WTC11 (cell line): Measurements from ENCODE around the gene CD82. TPM values are rescaled to one million over a fixed set of nuclear protein-coding genes. Genes with fewer than 3 reads are reported as not detected.

Experiments used
- ATAC-seq: fragments of 200-7000 bp; cut with Tn5 transposase; 2 replicates; pipeline ENCODE4 v1.10.0; 2021; ENCODE audit warnings: mild to moderate bottlenecking, moderate library complexity
- CTCF ChIA-PET: fragments of 300-600 bp; sonication (Branson Sonifier 250); formaldehyde crosslinking; loops from one replicate; lab custom pipeline; 2021; ENCODE audit warnings: antibody characterized with exemption; lab: Charles Lee
- POLR2A ChIA-PET: fragments of 350-600 bp; sonication (Branson Sonifier 250); formaldehyde crosslinking; loops from one replicate; lab custom pipeline; 2021; ENCODE audit warnings: antibody characterized with exemption; lab: Charles Lee
- DNase-seq: peaks from one replicate; pipeline ENCODE4 v3.0.0; 2021; ENCODE audit warnings: low spot score
- H3K27ac Mint-ChIP-seq: 2 replicates; pipeline ENCODE4 v1.8.0; 2021; ENCODE audit warnings: mixed read lengths
- H3K27me3 Mint-ChIP-seq: 2 replicates; pipeline ENCODE4 v1.8.0; 2021; ENCODE audit warnings: low read depth, mild to moderate bottlenecking, moderate library complexity, mixed read lengths
- H3K36me3 Mint-ChIP-seq: 2 replicates; pipeline ENCODE4 v1.8.0; 2021; ENCODE audit warnings: mixed read lengths
- H3K4me1 Mint-ChIP-seq: 2 replicates; pipeline ENCODE4 v1.8.0; 2022; ENCODE audit warnings: mixed read lengths
- H3K4me3 Mint-ChIP-seq: 2 replicates; pipeline ENCODE4 v1.8.0; 2021; ENCODE audit warnings: mild to moderate bottlenecking, moderate library complexity, mixed read lengths
- H3K9me3 Mint-ChIP-seq: 2 replicates; pipeline ENCODE4 v1.8.0; 2021; ENCODE audit warnings: mixed read lengths
- CBFB ChIP-seq: sonication (generic); formaldehyde crosslinking; IDR thresholded peaks from 2 replicates; pipeline ENCODE4 v1.8.1; 2022; ENCODE audit warnings: mild to moderate bottlenecking, low read depth, missing genetic modification reagents
- CREM ChIP-seq: sonication (generic); formaldehyde crosslinking; IDR thresholded peaks from 2 replicates; pipeline ENCODE4 v1.8.1; 2022; ENCODE audit warnings: mild to moderate bottlenecking, missing genetic modification reagents, moderate library complexity
- EMX1 ChIP-seq: fragments of 250-450 bp; sonication (Bioruptor Pico); IDR thresholded peaks from 2 replicates; pipeline ENCODE4 v1.8.0; 2021; ENCODE audit warnings: mild to moderate bottlenecking
- ESRRA ChIP-seq: sonication (generic); formaldehyde crosslinking; IDR thresholded peaks from 2 replicates; pipeline ENCODE4 v1.8.1; 2022; ENCODE audit warnings: mild to moderate bottlenecking, missing genetic modification reagents, borderline replicate concordance
- GRHL2 ChIP-seq: fragments of 250-450 bp; sonication (Bioruptor Pico); IDR thresholded peaks from 2 replicates; pipeline ENCODE4 v1.8.0; 2022; ENCODE audit warnings: mild to moderate bottlenecking, moderate library complexity; ENCODE audit not compliant: insufficient replicate concordance, severe bottlenecking
- GTF2I ChIP-seq: fragments of 250-450 bp; sonication (Bioruptor Pico); conservative IDR thresholded peaks from 2 replicates; pipeline ENCODE4 v1.4.0; 2021; ENCODE audit warnings: mild to moderate bottlenecking
- MXD4 ChIP-seq: fragments of 250-450 bp; sonication (Bioruptor Pico); IDR thresholded peaks from 2 replicates; pipeline ENCODE4 v1.8.0; 2021; ENCODE audit warnings: mild to moderate bottlenecking, moderate library complexity, borderline replicate concordance
- RELA ChIP-seq: sonication (generic); formaldehyde crosslinking; IDR thresholded peaks from 2 replicates; pipeline ENCODE4 v1.8.1; 2022; ENCODE audit warnings: missing genetic modification reagents, mild to moderate bottlenecking, borderline replicate concordance
- SMAD4 ChIP-seq: sonication (generic); formaldehyde crosslinking; IDR thresholded peaks from 2 replicates; pipeline ENCODE4 v1.8.0; 2022; ENCODE audit warnings: mild to moderate bottlenecking, missing genetic modification reagents
- SOX15 ChIP-seq: fragments of 250-450 bp; sonication (Bioruptor Pico); IDR thresholded peaks from 2 replicates; pipeline ENCODE4 v1.9.0; 2021; ENCODE audit warnings: mild to moderate bottlenecking
- ZNF232 ChIP-seq: sonication (generic); formaldehyde crosslinking; IDR thresholded peaks from 2 replicates; pipeline ENCODE4 v1.8.0; 2022; ENCODE audit warnings: mild to moderate bottlenecking, missing genetic modification reagents
- total RNA-seq: library from RNA; stranded (reverse); gene quantifications from 3 replicates; pipeline ENCODE4 v1.2.3, GENCODE V29; 2021
- TF ChIP-seq, protein P1 (sequence below): sonication (generic); formaldehyde crosslinking; IDR thresholded peaks from 2 replicates; pipeline ENCODE4 v1.8.1; 2022; ENCODE audit warnings: missing genetic modification reagents, borderline replicate concordance
- TF ChIP-seq, protein P2 (sequence below): fragments of 250-450 bp; sonication (Bioruptor Pico); conservative IDR thresholded peaks from 2 replicates; pipeline ENCODE4 v1.9.0; 2021; ENCODE audit warnings: mild to moderate bottlenecking
- TF ChIP-seq, protein P3 (sequence below): sonication (generic); formaldehyde crosslinking; IDR thresholded peaks from 2 replicates; pipeline ENCODE4 v1.8.1; 2023; ENCODE audit warnings: mild to moderate bottlenecking, missing genetic modification reagents
- TF ChIP-seq, protein P4 (sequence below): fragments of 250-450 bp; sonication (Bioruptor Pico); IDR thresholded peaks from 2 replicates; pipeline ENCODE4 v1.8.0; 2021; ENCODE audit warnings: mild to moderate bottlenecking
- TF ChIP-seq, protein P5 (sequence below): sonication (generic); formaldehyde crosslinking; IDR thresholded peaks from 2 replicates; pipeline ENCODE4 v1.8.1; 2023; ENCODE audit warnings: mild to moderate bottlenecking, missing genetic modification reagents, borderline replicate concordance
- TF ChIP-seq, protein P6 (sequence below): fragments of 250-450 bp; sonication (Bioruptor Pico); IDR thresholded peaks from 2 replicates; pipeline ENCODE4 v1.9.0; 2021; ENCODE audit warnings: mild to moderate bottlenecking, borderline replicate concordance

CD82 gene
- total RNA-seq, 1 experiment from 2014 or later, result 15.5 TPM

DNA sequence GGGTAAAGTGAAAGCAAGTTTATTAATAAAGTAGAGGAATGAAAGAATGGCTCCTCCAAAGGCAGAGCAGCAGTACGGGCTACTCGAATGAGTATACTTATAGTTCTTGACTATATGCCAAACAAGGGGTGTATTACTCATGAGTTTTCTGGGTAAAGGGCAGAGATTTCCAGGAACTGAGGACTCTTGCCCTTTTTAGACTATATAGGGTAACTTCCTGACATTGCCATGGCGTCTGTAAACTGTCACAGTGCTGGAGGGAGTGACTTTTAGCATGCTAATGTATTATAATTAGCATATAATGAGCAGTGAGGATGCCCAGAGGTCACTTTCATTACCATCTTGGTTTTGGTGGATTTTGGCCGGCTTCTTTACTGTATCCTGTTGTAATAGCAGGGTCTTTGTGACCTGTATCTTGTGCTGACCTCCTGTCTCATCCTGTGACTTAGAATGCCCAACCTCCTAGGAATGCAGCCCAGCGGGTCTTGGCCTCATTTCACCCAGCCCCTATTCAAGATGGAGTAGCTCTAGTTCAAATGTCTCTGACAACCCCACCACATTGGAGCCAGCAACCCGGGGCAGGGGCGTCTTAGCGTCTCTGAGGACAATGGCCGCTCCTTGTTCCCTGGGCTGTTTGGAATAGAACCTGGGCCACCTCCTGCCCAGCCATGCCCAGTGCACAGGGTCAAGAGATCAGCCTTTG lies 34.9 kb upstream of the CD82 start (continued):
- TF ChIP-seq EMX1 (no peak), ZNF232 (CRISPR knock-in tag) (no peak), RELA (CRISPR knock-in tag) (no peak)
- TF ChIP-seq, all 79 proteins: peak for 0

DNA sequence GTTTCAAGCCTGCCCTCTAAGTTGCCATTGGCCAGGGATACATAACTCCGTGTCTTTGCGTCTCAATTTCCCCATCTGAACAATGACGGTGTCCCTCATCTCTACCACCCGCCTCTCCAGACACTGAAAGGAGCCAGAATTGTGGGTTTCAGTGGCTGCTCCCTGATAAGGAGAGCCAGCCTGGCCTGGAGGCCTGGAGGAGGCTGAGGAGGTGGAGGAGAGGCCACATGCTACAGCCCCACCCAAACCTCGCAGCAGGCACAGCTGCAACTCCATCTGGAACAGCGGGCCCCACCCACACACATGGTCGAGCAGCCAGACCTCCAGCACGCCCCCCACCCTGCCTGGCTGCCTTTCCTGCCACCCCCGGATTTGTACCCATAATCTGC lies 34.4 kb upstream of the CD82 start:
- peaks cover 23% of the 10 kb centered on the region for H3K4me1 Mint-ChIP-seq
- DNase-seq (no peak), ATAC-seq (no peak)
- ChIA-PET CTCF (interaction anchor here (1.4 kb wide), 1 partner anchor 8 kb away, joined by 10 read pairs; no protein-coding TSS in a partner anchor), POLR2A (no interaction called here)
- H3K27ac Mint-ChIP-seq, result no peak overlapping the region
- no peak overlapping the region for H3K4me3 Mint-ChIP-seq
- no peaks in the 10 kb centered on the region for H3K27me3 Mint-ChIP-seq
- H3K9me3 Mint-ChIP-seq, result peaks cover 3% of the 10 kb centered on the region; the same call in 1 of the 2 replicates
- H3K36me3 Mint-ChIP-seq, result no peaks in the 10 kb centered on the region
- TF ChIP-seq, protein P1, sequence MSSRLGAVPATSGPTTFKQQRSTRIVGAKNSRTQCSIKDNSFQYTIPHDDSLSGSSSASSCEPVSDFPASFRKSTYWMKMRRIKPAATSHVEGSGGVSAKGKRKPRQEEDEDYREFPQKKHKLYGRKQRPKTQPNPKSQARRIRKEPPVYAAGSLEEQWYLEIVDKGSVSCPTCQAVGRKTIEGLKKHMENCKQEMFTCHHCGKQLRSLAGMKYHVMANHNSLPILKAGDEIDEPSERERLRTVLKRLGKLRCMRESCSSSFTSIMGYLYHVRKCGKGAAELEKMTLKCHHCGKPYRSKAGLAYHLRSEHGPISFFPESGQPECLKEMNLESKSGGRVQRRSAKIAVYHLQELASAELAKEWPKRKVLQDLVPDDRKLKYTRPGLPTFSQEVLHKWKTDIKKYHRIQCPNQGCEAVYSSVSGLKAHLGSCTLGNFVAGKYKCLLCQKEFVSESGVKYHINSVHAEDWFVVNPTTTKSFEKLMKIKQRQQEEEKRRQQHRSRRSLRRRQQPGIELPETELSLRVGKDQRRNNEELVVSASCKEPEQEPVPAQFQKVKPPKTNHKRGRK (CRISPR knock-in tag), result no peak
- TF ChIP-seq CBFB (CRISPR knock-in tag) (no peak), GTF2I (CRISPR knock-in tag) (no peak), ESRRA (CRISPR knock-in tag) (no peak), RELA (CRISPR knock-in tag) (no peak), GRHL2 (CRISPR knock-in tag) (no peak), MXD4 (CRISPR knock-in tag) (no peak), SOX15 (CRISPR knock-in tag) (no peak), CREM (CRISPR knock-in tag) (no peak), SMAD4 (CRISPR knock-in tag) (no peak)
- TF ChIP-seq, protein P2, sequence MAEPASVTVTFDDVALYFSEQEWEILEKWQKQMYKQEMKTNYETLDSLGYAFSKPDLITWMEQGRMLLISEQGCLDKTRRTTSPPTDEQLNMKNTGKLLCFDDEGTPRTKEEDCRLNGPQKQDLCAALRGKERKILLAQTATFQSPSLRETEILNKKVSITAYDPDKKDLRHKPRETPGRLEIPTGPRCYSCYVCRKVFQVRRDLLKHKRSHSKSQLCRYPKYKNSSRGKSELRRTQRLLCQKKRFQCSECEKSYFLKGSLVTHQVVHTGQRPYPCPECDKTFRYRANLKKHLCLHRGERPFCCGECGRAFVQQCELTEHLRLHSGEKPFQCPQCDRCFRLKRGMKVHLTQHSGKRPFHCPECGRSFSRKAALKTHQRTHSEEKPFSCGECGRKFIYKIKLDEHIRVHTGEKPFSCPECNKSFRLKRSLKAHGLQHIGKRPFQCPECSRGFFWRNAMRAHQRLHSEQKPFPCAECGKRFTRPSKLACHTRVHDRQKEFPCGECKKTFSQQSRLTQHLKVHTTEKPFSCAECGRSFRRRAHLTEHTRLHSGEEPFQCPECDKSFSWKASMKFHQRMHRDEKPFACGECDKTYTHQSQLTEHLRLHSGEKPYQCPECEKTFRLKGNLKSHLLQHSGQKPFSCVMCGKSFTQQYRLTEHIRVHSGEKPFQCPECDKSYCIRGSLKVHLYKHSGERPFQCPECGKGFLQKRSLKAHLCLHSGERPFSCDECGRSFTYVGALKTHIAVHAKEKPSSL (CRISPR knock-in tag), result no peak
- TF ChIP-seq, protein P3, sequence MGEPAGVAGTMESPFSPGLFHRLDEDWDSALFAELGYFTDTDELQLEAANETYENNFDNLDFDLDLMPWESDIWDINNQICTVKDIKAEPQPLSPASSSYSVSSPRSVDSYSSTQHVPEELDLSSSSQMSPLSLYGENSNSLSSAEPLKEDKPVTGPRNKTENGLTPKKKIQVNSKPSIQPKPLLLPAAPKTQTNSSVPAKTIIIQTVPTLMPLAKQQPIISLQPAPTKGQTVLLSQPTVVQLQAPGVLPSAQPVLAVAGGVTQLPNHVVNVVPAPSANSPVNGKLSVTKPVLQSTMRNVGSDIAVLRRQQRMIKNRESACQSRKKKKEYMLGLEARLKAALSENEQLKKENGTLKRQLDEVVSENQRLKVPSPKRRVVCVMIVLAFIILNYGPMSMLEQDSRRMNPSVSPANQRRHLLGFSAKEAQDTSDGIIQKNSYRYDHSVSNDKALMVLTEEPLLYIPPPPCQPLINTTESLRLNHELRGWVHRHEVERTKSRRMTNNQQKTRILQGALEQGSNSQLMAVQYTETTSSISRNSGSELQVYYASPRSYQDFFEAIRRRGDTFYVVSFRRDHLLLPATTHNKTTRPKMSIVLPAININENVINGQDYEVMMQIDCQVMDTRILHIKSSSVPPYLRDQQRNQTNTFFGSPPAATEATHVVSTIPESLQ (CRISPR knock-in tag), result no peak
- TF ChIP-seq, protein P4, sequence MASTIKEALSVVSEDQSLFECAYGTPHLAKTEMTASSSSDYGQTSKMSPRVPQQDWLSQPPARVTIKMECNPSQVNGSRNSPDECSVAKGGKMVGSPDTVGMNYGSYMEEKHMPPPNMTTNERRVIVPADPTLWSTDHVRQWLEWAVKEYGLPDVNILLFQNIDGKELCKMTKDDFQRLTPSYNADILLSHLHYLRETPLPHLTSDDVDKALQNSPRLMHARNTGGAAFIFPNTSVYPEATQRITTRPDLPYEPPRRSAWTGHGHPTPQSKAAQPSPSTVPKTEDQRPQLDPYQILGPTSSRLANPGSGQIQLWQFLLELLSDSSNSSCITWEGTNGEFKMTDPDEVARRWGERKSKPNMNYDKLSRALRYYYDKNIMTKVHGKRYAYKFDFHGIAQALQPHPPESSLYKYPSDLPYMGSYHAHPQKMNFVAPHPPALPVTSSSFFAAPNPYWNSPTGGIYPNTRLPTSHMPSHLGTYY (CRISPR knock-in tag), result no peak
- TF ChIP-seq, protein P5, sequence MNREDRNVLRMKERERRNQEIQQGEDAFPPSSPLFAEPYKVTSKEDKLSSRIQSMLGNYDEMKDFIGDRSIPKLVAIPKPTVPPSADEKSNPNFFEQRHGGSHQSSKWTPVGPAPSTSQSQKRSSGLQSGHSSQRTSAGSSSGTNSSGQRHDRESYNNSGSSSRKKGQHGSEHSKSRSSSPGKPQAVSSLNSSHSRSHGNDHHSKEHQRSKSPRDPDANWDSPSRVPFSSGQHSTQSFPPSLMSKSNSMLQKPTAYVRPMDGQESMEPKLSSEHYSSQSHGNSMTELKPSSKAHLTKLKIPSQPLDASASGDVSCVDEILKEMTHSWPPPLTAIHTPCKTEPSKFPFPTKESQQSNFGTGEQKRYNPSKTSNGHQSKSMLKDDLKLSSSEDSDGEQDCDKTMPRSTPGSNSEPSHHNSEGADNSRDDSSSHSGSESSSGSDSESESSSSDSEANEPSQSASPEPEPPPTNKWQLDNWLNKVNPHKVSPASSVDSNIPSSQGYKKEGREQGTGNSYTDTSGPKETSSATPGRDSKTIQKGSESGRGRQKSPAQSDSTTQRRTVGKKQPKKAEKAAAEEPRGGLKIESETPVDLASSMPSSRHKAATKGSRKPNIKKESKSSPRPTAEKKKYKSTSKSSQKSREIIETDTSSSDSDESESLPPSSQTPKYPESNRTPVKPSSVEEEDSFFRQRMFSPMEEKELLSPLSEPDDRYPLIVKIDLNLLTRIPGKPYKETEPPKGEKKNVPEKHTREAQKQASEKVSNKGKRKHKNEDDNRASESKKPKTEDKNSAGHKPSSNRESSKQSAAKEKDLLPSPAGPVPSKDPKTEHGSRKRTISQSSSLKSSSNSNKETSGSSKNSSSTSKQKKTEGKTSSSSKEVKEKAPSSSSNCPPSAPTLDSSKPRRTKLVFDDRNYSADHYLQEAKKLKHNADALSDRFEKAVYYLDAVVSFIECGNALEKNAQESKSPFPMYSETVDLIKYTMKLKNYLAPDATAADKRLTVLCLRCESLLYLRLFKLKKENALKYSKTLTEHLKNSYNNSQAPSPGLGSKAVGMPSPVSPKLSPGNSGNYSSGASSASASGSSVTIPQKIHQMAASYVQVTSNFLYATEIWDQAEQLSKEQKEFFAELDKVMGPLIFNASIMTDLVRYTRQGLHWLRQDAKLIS (CRISPR knock-in tag), result no peak
- TF ChIP-seq, protein P6, sequence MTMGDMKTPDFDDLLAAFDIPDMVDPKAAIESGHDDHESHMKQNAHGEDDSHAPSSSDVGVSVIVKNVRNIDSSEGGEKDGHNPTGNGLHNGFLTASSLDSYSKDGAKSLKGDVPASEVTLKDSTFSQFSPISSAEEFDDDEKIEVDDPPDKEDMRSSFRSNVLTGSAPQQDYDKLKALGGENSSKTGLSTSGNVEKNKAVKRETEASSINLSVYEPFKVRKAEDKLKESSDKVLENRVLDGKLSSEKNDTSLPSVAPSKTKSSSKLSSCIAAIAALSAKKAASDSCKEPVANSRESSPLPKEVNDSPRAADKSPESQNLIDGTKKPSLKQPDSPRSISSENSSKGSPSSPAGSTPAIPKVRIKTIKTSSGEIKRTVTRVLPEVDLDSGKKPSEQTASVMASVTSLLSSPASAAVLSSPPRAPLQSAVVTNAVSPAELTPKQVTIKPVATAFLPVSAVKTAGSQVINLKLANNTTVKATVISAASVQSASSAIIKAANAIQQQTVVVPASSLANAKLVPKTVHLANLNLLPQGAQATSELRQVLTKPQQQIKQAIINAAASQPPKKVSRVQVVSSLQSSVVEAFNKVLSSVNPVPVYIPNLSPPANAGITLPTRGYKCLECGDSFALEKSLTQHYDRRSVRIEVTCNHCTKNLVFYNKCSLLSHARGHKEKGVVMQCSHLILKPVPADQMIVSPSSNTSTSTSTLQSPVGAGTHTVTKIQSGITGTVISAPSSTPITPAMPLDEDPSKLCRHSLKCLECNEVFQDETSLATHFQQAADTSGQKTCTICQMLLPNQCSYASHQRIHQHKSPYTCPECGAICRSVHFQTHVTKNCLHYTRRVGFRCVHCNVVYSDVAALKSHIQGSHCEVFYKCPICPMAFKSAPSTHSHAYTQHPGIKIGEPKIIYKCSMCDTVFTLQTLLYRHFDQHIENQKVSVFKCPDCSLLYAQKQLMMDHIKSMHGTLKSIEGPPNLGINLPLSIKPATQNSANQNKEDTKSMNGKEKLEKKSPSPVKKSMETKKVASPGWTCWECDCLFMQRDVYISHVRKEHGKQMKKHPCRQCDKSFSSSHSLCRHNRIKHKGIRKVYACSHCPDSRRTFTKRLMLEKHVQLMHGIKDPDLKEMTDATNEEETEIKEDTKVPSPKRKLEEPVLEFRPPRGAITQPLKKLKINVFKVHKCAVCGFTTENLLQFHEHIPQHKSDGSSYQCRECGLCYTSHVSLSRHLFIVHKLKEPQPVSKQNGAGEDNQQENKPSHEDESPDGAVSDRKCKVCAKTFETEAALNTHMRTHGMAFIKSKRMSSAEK, result no peak
